IPS-15b (cell line): Measurements from ENCODE around the gene ACOT6.
"Not testable (repeated sequence)": the region's sequence is repeated elsewhere in the genome, so short reads cannot be mapped to it uniquely, and the experiment has no call there.

Source experiments
- H3K27me3 ChIP-seq: one replicate; pipeline ENCODE4 v1.6.1; 2013; ENCODE audit warnings: low read length; ENCODE audit not compliant: control insufficient read depth, insufficient read depth
- H3K36me3 ChIP-seq: one replicate; pipeline ENCODE4 v1.6.1; 2013; ENCODE audit warnings: low read length; ENCODE audit not compliant: control insufficient read depth, insufficient read depth
- H3K4me1 ChIP-seq: one replicate; pipeline ENCODE4 v1.6.1; 2013; ENCODE audit warnings: mild to moderate bottlenecking, low read length; ENCODE audit not compliant: control insufficient read depth, insufficient read depth
- H3K4me3 ChIP-seq: one replicate; pipeline ENCODE4 v1.5.1; 2013; ENCODE audit warnings: low read depth, low read length
- H3K9ac ChIP-seq: one replicate; pipeline ENCODE4 v1.6.1; 2013; ENCODE audit warnings: low read depth, mild to moderate bottlenecking, low read length
- H3K9me3 ChIP-seq: one replicate; pipeline ENCODE4 v1.6.1; 2013; ENCODE audit warnings: mild to moderate bottlenecking, low read length; ENCODE audit not compliant: control insufficient read depth, insufficient read depth

Gene ACOT6

DNA sequence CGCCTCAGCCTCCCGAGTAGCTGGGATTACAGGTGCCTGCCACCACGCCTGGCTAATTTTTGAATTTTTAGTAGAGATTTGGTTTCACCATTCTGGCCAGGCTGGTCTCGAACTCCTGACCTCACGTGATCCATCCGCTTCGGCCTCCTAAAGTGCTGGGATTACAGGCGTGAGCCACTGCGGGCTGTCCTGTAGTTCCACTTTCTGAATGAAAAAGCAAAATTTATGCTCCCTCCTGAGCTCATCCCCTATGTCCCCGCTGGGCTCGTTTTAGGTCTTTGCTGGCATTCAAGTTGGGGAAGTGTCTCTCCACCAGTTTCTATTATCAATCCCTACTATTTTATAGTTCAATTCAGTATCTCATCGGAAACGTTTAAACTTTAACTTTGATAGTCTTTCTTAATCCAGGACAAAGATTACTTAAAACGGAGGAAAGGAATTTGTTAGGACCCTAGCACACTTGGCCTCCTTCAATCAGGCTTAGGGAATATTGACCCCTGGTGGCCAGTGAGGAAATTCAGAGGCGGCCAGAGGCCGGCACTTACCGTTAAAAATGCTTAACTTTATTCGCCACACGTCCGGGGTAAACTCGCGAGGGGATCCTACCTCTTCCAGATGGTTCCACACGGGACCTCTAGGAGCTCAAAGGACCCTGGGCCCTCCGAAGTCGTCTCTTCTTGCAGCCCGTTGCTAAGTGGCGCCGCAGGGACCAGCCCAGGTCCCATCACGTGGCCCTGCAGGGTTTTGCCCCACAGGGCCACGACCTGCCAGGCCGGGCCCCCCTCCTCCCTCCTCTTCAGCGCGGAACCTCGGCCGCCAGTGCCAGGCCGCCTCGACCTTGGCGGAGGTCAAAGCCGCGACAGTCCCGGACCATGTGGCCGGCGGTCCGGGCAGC, 21.0 kb downstream of the ACOT6 start:
- Histone ChIP-seq H3K4me3 (peak overlapping the region; percentile 68), H3K9ac (peak overlapping the region; percentile 37)

DNA sequence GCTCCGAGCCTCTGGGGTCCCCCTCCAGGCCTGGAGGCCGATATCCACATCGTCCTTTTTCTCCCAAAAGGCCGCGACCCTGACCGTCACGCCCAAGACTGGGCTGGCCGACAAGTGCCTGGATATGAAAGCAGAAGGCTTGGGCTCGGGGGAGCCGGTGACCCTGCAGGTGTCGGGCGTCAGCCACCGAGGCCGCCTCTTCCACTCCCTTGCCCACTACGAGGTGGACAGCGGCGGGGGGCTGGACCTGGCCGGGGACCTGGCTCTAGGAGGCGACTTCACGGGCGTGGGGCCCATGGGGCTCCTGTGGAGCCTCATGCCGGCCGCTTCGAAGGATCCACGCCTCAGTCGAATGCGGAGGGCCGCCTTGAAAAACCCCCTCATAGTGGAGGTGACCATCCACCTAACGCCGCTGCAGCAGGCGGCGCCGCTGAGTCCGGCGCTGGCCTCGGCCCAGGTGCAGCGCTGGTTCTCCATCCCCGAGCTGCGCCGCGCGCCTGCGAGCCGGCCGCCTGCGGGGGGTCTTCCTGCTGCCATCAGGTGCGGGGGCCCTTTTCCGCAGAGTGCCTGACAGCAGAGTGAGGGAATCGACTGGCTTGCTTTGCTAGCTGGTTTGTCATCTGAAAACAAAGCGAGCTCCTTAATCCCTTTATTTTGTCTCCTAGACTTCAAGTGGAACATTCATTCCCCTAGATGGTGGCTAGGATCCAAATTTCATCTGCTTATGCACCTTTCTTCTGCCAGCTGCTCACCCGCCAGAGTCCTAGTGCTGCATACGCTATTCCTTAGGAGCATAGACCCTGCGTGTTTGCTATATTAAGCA, 21.9 kb downstream of the ACOT6 start:
- peak overlapping the region; percentile 37 for H3K9ac ChIP-seq
- H3K4me1 ChIP-seq = no peaks in the 10 kb centered on the region
- H3K9me3 ChIP-seq = no peaks in the 10 kb centered on the region
- no peaks in the 10 kb centered on the region for H3K27me3 ChIP-seq
- H3K4me3 ChIP-seq = peak overlapping the region; percentile 68
- no peaks in the 10 kb centered on the region for H3K36me3 ChIP-seq

More for the DNA sequence above, 21.0 kb downstream of the ACOT6 start:
- no peaks in the 10 kb centered on the region for H3K36me3 ChIP-seq
- H3K4me1 ChIP-seq = no peaks in the 10 kb centered on the region
- H3K9me3 ChIP-seq = no peaks in the 10 kb centered on the region
- no peaks in the 10 kb centered on the region for H3K27me3 ChIP-seq

DNA sequence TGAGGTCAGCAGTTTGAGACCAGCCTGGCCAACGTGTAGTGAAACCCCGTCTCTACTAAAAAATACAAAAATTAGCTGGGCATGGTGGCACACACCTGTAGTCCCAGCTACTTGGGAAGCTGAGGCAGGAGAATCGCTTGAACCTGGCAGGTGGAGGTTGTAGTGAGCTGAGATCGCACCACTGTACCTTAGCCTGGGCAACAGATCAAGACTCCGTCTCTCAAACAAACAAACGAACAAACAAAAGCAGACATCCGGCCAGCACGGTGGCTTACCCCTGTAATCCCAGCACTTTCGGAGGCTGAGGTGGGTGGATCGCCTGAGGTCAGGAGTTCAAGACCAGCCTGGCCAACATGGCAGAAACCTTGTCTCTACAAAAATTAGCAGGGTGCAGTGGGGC, 24.0 kb downstream of the ACOT6 start:
- not testable (repeated sequence) for H3K9me3 ChIP-seq, H3K4me1 ChIP-seq, H3K36me3 ChIP-seq, H3K9ac ChIP-seq, H3K27me3 ChIP-seq, H3K4me3 ChIP-seq

DNA sequence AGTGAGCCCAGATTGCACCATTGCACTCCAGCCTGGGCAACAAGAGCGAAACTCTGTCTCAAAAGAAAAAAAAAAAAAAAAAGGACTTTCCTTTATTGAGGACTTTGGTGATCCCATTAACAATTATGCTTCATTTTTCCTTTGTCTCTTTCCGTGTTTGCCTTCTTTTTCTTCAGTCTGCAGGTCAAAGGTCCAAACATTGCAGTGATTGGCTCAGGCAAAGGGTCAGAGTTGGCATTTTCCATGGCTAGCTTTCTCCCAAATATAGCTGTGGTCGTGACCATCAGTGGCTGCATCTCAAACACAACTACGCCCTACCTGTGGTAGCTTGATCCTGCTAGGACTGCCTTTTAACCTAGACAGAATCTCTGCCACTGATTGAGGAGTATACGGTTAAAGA, 25.5 kb downstream of the ACOT6 start:
- Histone ChIP-seq H3K27me3 (no peaks in the 10 kb centered on the region), H3K4me3 (no peak overlapping the region), H3K9me3 (no peaks in the 10 kb centered on the region), H3K9ac (no peak overlapping the region), H3K4me1 (no peaks in the 10 kb centered on the region), H3K36me3 (no peaks in the 10 kb centered on the region)

DNA sequence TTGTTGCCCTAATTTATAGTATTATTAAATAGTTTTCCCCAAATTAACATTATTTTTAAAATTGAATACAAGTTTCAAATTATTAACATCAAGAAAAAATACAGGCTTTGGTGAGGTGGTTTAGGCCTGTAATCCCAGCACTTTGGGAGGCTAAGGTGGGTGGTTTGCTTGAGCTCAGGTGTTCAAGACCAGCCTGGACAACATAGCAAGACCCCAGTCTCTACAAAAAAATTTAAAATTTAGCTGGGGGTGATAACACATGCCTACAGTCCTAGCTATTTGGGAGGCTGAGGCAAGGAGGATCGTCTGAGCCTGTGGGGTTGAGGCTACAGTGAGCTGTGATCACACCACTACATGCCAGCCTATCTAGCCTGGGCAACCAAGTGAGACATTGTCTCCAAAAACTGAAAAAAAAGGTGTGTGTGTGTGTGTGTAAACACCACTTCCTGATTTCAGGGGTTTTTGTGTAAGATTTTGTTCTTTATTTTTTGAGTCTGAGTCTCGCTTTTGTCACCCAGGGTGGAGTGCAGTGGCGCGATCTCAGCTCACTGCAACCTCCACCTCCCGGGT, 28.6 kb downstream of the ACOT6 start:
- Histone ChIP-seq H3K9ac (no peak overlapping the region), H3K27me3 (no peaks in the 10 kb centered on the region), H3K4me1 (peaks cover 4% of the 10 kb centered on the region), H3K4me3 (no peak overlapping the region), H3K36me3 (no peaks in the 10 kb centered on the region), H3K9me3 (no peaks in the 10 kb centered on the region)

DNA sequence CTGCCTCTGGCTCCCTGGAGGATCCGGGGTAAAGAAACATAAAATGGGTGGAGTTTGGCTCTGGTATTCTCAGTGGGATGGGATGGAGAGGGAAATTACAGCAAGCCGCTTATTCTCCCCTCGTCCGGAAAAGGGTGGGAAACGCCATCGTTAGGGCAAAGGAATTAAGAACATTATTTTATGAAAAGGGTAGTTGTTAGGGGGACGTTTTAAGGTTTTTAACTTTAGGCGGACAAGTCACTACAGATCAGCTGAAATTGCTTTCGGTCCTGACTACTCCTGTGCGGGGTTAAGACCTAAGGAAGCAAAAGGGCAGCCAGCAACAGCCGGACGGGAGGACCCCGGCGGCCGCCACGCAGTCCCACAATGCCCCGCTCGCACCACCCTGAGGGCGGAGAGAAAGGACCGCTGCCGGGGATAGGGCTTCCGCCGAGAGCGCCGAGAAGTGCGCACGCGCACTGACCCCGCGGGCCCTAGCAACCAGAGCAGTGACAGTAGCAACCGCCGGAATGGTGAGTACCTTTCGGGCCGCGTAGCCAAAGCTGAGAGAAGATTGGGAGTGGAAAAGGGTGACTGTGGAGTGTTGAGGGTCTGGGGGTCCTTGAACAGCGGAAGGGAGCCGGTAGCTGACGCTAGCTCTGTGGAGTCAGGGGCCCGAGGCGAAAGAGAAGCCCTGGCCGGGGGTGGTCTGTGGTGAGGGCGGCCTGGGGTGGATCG, 32.4 kb downstream of the ACOT6 start, which contains the start of gene DNAL1:
Gene DNAL1, plus strand, starts transcription at position 456 of the 717 bp plus-strand sequence. Its CDS starts 54 bp downstream, at position 510.
- peaks cover 4% of the 10 kb centered on the region for H3K4me1 ChIP-seq
- H3K36me3 ChIP-seq = no peaks in the 10 kb centered on the region
- H3K9ac ChIP-seq = peak within 1 kb of the TSS; percentile 13
- H3K4me3 ChIP-seq = peak within 1 kb of the TSS; percentile 96
- no peaks in the 10 kb centered on the region for H3K9me3 ChIP-seq
- no peaks in the 10 kb centered on the region for H3K27me3 ChIP-seq

DNA sequence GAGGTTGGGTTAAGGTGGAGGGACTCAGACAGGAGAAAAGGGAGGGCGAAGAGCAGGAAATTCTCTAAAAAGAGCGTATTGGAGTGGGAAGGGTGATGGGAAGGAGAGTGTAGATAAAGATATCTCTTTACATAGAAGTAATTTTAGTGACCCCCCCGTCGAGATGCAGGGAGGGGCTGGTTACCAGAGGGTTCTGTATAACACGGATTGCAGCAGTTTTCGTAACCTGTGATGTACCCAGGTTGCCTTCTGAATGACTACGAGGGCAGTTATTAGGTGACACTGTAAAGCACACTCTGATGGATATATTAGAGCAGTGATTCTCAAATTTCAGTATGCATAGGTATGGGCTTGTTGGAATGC, 32.9 kb downstream of the ACOT6 start:
- Histone ChIP-seq H3K36me3 (no peaks in the 10 kb centered on the region), H3K4me1 (peaks cover 4% of the 10 kb centered on the region), H3K4me3 (peak overlapping the region; percentile 96), H3K27me3 (no peaks in the 10 kb centered on the region), H3K9ac (peak overlapping the region; percentile 13), H3K9me3 (no peaks in the 10 kb centered on the region)

DNA sequence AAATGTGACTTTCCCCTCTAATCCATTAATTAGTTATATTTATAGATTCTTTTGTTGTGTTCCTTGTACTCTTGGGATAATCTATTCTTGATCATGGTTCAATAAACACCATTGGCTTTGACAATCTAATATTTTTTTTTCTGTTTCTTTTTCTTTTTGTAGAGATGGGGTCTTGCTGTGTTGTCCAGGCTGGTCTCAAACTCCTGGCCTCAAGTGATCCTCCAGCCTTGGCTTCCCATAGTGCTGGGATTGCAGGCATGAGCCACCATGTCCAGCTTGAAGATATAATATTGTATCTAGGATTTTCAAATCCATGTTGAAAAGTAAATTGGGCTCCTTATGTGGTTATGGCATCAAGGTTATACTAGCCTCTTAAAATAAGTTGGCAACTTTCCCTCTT, 38.7 kb downstream of the ACOT6 start:
- Histone ChIP-seq H3K9me3 (no peaks in the 10 kb centered on the region), H3K36me3 (no peaks in the 10 kb centered on the region), H3K4me1 (no peaks in the 10 kb centered on the region), H3K4me3 (no peak overlapping the region), H3K9ac (no peak overlapping the region), H3K27me3 (no peaks in the 10 kb centered on the region)

DNA sequence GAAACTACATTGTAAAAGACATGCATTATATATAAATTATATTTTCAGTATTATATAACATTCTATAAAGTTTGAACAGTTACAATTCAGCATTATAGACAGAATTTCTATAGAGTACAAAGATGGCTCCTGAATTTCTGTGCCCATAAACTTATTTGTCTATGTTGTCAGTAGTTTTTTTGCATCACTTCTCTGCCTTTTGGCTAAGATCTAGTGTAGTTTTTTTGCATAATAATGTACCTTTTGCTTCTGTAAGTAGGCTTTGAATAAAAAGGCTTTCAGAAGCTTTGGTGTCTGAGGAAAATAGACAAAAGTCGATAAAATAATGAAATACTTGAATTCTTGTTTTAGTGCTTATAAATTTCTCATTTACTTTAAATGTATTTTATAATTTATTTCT, 43.5 kb downstream of the ACOT6 start:
- Histone ChIP-seq H3K9ac (no peak overlapping the region), H3K27me3 (no peaks in the 10 kb centered on the region), H3K4me1 (no peaks in the 10 kb centered on the region), H3K4me3 (no peak overlapping the region), H3K9me3 (no peaks in the 10 kb centered on the region), H3K36me3 (no peaks in the 10 kb centered on the region)

DNA sequence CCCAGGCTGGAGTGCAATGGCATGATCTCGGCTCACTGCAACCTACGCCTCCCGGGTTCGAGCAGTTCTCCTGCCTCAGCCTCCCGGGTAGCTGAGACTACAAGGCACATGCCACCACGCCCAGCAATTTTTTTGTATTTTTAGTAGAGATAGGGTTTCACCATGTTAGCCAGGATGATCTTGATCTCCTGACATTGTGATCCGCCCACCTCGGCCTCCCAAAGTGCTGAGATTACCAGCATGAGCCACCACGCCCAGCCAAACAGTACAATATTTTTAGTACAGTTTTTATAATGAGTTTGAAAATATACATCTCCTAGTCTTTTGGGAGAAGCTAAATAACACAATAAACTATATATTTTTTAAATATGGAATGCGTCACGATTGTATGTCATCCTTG, 46.9 kb downstream of the ACOT6 start:
- not testable (repeated sequence) for H3K9me3 ChIP-seq, H3K4me3 ChIP-seq, H3K4me1 ChIP-seq, H3K27me3 ChIP-seq, H3K9ac ChIP-seq, H3K36me3 ChIP-seq

DNA sequence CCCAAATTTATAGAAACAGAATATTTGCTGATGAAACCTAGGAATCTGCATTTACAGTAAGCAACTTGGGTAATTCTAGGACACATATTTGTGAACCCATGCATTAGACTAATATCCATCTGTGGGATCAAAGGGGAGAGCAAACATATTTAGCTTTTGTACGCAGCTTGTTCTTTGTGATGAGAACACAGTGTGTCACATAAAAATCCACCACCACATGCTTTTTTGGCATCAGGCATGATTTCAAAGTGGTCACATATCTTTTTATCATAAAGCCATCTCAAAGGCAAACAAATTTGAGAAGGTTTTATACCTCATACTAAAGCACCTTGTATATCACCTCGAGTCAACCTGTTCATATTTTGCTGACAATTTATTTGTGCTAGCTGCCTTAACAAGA, 48.2 kb downstream of the ACOT6 start:
- Histone ChIP-seq H3K27me3 (no peaks in the 10 kb centered on the region), H3K4me1 (no peaks in the 10 kb centered on the region), H3K4me3 (no peak overlapping the region), H3K9ac (no peak overlapping the region), H3K36me3 (no peaks in the 10 kb centered on the region), H3K9me3 (no peaks in the 10 kb centered on the region)
